Esophagus muscularis mucosa (tissue), 4 donors: ENCODE measurements around the gene AGAP3.

ENCODE experiments used
- EP300 ChIP-seq: sonication (generic); formaldehyde crosslinking; IDR thresholded peaks from one replicate; pipeline ENCODE4 v1.6.1; 2017; ENCODE audit warnings: antibody characterized with exemption
- POLR2A ChIP-seq: fragments of 450-650 bp; IDR thresholded peaks from one replicate; pipeline ENCODE4 v1.6.1; 2017; ENCODE audit warnings: antibody characterized with exemption, moderate library complexity, mild to moderate bottlenecking, low read depth
- POLR2AphosphoS5 ChIP-seq, 2 donors: sonication (generic); formaldehyde crosslinking; IDR thresholded peaks; one replicate each; pipeline ENCODE4 v1.6.1; 2017; ENCODE audit warnings: antibody characterized with exemption in 2 of 2
- TF ChIP-seq, protein P1 (sequence below), 3 experiments: fragments of 200-600 bp in 2 of 3; fragments of 450-650 bp in 1 of 3; sonication (generic) in 2 of 3; IDR thresholded peaks; one replicate each; pipeline ENCODE4 v1.5.1; 2017 to 2019; ENCODE audit warnings: antibody characterized with exemption in 3 of 3, mild to moderate bottlenecking in 2 of 3, moderate library complexity in 1 of 3

DNA sequence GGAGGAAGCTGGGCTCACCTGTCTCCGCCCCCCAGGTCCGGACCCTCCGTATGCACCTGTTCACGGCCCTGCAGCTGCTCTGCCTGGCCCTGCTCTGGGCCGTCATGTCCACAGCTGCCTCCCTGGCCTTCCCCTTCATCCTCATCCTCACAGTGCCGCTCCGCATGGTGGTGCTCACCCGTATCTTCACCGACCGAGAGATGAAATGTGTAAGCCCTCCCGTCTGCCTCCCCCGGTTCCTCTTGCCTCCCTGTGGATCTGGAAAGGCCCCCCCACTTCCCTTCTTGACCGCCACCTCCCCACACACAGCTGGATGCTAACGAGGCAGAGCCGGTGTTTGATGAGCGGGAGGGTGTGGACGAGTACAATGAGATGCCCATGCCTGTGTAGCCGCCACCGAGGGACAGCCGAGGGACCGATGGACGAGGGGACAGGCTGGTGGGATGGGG, 10.3 kb upstream of the AGAP3 start:
- TF ChIP-seq EP300 (no peak), POLR2A (no peak), POLR2AphosphoS5 (IDR thresholded peaks at IDR 0.05) (no peak)
- TF ChIP-seq, protein P1, sequence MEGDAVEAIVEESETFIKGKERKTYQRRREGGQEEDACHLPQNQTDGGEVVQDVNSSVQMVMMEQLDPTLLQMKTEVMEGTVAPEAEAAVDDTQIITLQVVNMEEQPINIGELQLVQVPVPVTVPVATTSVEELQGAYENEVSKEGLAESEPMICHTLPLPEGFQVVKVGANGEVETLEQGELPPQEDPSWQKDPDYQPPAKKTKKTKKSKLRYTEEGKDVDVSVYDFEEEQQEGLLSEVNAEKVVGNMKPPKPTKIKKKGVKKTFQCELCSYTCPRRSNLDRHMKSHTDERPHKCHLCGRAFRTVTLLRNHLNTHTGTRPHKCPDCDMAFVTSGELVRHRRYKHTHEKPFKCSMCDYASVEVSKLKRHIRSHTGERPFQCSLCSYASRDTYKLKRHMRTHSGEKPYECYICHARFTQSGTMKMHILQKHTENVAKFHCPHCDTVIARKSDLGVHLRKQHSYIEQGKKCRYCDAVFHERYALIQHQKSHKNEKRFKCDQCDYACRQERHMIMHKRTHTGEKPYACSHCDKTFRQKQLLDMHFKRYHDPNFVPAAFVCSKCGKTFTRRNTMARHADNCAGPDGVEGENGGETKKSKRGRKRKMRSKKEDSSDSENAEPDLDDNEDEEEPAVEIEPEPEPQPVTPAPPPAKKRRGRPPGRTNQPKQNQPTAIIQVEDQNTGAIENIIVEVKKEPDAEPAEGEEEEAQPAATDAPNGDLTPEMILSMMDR (IDR thresholded peaks at IDR 0.05), result no peak
